ENCODE results near the gene ADD3. TPM values are rescaled to one million over a fixed set of nuclear protein-coding genes. Genes with fewer than 3 reads are reported as not detected.
A peak's percentile ranks its signal among the peaks of the same experiment; 100 is the strongest.

Gene ADD3
- total RNA-seq, 2 donors from 2014 or later, result 183 to 241 TPM

DNA sequence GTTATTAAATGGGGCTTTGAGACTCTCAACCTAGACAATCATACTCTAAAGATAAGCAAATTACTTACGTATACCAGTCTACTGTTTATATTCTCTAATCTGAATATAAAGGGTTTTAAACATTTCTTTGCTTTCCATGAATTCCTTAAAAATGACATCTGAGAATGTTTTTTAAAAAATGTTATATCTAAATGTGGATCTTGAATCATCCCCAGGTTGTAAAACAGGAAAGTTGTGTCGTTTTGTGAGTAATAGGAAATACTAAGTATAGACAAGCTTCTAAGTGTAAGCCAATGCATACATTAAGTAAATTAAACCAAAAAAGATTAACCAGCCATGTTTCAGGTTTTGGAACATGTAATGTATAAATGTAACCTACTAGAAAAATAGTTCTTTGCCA lies 26.8 kb downstream of the ADD3 start:
- Mint-ChIP-seq H3K9me3 (no peaks in the 10 kb centered on the region), H3K4me3 (no peak overlapping the region), H3K36me3 (ENCODE audit: low read depth) (peaks cover 3% of the 10 kb centered on the region), H3K27ac (no peak overlapping the region), H3K27me3 (ENCODE audit: insufficient read depth) (no peaks in the 10 kb centered on the region), H3K4me1 (peaks cover 24% of the 10 kb centered on the region)
- no peaks in the 10 kb centered on the region for H3K9me3 ChIP-seq (ENCODE audit: control insufficient read depth, low read length)
- H3K4me3 ChIP-seq (ENCODE audit: low read length), result no peak overlapping the region
- H3K9ac ChIP-seq (ENCODE audit: extremely low read depth, low read length, poor library complexity, severe bottlenecking), result no peak overlapping the region
- H3K27ac ChIP-seq (ENCODE audit: low read depth, low read length), result no peak overlapping the region
- TF ChIP-seq, protein P1, sequence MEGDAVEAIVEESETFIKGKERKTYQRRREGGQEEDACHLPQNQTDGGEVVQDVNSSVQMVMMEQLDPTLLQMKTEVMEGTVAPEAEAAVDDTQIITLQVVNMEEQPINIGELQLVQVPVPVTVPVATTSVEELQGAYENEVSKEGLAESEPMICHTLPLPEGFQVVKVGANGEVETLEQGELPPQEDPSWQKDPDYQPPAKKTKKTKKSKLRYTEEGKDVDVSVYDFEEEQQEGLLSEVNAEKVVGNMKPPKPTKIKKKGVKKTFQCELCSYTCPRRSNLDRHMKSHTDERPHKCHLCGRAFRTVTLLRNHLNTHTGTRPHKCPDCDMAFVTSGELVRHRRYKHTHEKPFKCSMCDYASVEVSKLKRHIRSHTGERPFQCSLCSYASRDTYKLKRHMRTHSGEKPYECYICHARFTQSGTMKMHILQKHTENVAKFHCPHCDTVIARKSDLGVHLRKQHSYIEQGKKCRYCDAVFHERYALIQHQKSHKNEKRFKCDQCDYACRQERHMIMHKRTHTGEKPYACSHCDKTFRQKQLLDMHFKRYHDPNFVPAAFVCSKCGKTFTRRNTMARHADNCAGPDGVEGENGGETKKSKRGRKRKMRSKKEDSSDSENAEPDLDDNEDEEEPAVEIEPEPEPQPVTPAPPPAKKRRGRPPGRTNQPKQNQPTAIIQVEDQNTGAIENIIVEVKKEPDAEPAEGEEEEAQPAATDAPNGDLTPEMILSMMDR (conservative IDR thresholded peaks at IDR 0.05), result no peak
- H3K27me3 ChIP-seq (ENCODE audit: control insufficient read depth, insufficient read depth, low read length, poor library complexity, severe bottlenecking), result no peaks in the 10 kb centered on the region
- 82% methylated on average over 1 of the region's 2 CpGs; no CpG with 5 or more reads in 1 of the 2 experiments for WGBS, 2 experiments (ENCODE audit: insufficient coverage in 1 of 2, insufficient read length in 1 of 2)
- H3K36me3 ChIP-seq (ENCODE audit: control insufficient read depth, insufficient read depth, low read length), result no peaks in the 10 kb centered on the region
- DNase-seq, result no peak
- H3K4me1 ChIP-seq (ENCODE audit: control insufficient read depth, insufficient read depth, low read length), result no peaks in the 10 kb centered on the region

GRCh38 chr10:110035070-110035921 lies 27.5 kb downstream of the ADD3 start:
- Histone ChIP-seq H3K4me1 (ENCODE audit: control insufficient read depth, insufficient read depth, low read length) (no peaks in the 10 kb centered on the region), H3K36me3 (ENCODE audit: control insufficient read depth, insufficient read depth, low read length) (no peaks in the 10 kb centered on the region), H3K4me3 (ENCODE audit: low read length) (no peak overlapping the region), H3K9me3 (ENCODE audit: control insufficient read depth, low read length) (no peaks in the 10 kb centered on the region), H3K9ac (ENCODE audit: extremely low read depth, low read length, poor library complexity, severe bottlenecking) (no peak overlapping the region), H3K27me3 (ENCODE audit: control insufficient read depth, insufficient read depth, low read length, poor library complexity, severe bottlenecking) (no peaks in the 10 kb centered on the region), H3K27ac (ENCODE audit: low read depth, low read length) (no peak overlapping the region)
- peaks cover 27% of the 10 kb centered on the region for H3K4me1 Mint-ChIP-seq
- DNase-seq, result no peak
- TF ChIP-seq, protein P1 (conservative IDR thresholded peaks at IDR 0.05), result peak; percentile 62
- no peak overlapping the region for H3K27ac Mint-ChIP-seq
- WGBS, 2 experiments (ENCODE audit: insufficient coverage in 1 of 2, insufficient read length in 1 of 2), result 92 to 95% methylated on average over 8 of the region's 9 CpGs
- no peaks in the 10 kb centered on the region for H3K9me3 Mint-ChIP-seq
- peaks cover 3% of the 10 kb centered on the region for H3K36me3 Mint-ChIP-seq (ENCODE audit: low read depth)
- no peaks in the 10 kb centered on the region for H3K27me3 Mint-ChIP-seq (ENCODE audit: insufficient read depth)
- no peak overlapping the region for H3K4me3 Mint-ChIP-seq

- no peaks in the 10 kb centered on the region for H3K27me3 ChIP-seq (ENCODE audit: control insufficient read depth, insufficient read depth, low read length, poor library complexity, severe bottlenecking)
- no peak overlapping the region for H3K9ac ChIP-seq (ENCODE audit: extremely low read depth, low read length, poor library complexity, severe bottlenecking)
- no peak for DNase-seq
- WGBS, 2 experiments (ENCODE audit: insufficient coverage in 1 of 2, insufficient read length in 1 of 2), result 92 to 100% methylated on average over 1 to 3 of the region's 3 CpGs
- no peak overlapping the region for H3K27ac ChIP-seq (ENCODE audit: low read depth, low read length)
- Mint-ChIP-seq H3K27me3 (ENCODE audit: insufficient read depth) (no peaks in the 10 kb centered on the region), H3K27ac (no peak overlapping the region), H3K4me3 (no peak overlapping the region), H3K4me1 (peaks cover 33% of the 10 kb centered on the region), H3K36me3 (ENCODE audit: low read depth) (peaks cover 3% of the 10 kb centered on the region), H3K9me3 (no peaks in the 10 kb centered on the region)
- H3K36me3 ChIP-seq (ENCODE audit: control insufficient read depth, insufficient read depth, low read length), result no peaks in the 10 kb centered on the region
- TF ChIP-seq, protein P1 (conservative IDR thresholded peaks at IDR 0.05), result no peak
- H3K4me3 ChIP-seq (ENCODE audit: low read length), result no peak overlapping the region
- no peaks in the 10 kb centered on the region for H3K4me1 ChIP-seq (ENCODE audit: control insufficient read depth, insufficient read depth, low read length)
- no peaks in the 10 kb centered on the region for H3K9me3 ChIP-seq (ENCODE audit: control insufficient read depth, low read length)
These were observed 28.9 kb downstream of the ADD3 start for GRCh38 chr10:110036640-110037039.
